HG02623 (cell line): Measurements from ENCODE around the gene C2CD2.
A peak's percentile ranks its signal among the peaks of the same experiment; 100 is the strongest.

ENCODE experiments used
- ATAC-seq: cut with Tn5 transposase; IDR thresholded peaks from one replicate; pipeline ENCODE4 v1.9.1; 2021; ENCODE audit warnings: moderate library complexity; ENCODE audit not compliant: unreplicated experiment

The C2CD2 gene

DNA sequence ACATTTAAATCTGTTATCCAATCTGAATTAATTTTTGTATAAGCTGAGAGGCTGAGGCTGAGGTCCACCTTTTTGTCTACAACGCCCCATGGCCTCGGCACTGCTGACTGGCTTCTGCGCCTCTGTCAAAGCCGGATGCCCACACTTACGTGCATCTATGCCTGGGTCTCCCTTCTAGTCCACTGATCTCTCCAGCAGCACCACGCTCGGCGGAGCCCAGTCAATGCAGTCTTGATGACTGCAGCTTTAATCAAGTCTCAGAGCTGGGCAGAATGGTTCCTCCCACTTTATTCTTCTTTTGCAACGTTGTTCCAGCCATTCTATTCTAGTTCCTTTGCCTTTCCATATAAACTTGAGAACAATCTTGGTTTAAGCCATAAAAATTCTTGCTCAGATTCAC, 84.0 kb downstream of the C2CD2 start:
- no peak for ATAC-seq

- peak; percentile 51 for ATAC-seq
Observed at GRCh38 chr21:41868062-41868710, 85.6 kb downstream of the C2CD2 start.

- ATAC-seq, result no peak
Observed at GRCh38 chr21:41867313-41867712, 86.5 kb downstream of the C2CD2 start.

DNA sequence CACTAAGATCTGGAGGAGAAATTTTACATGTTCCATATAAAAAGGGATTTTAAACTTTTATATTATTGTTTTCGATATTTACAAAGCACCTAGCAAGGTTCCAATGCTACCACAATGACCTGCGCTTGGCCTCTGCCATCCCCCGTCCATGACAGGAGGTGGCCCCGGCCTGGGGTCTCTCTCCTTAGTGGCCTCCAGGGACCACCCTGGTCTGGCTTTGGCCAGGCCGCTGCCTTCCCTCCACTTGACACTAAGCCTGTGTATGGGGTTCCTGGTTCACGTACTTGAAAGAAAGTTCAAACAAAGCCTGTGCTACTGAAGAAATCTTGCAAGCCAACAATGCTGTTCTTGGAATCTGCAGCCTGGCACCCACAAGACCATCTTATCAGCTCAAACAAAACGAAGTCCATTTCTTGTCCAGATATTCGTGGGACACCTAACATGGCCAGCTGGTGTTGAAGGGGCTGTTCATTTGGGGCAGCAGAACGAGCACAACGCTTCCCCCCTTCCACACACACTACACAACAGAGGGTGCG, 87.5 kb downstream of the C2CD2 start:
- no peak for ATAC-seq

- peak; percentile 54 for ATAC-seq
Observed at GRCh38 chr21:41865002-41865777, 88.6 kb downstream of the C2CD2 start.

GRCh38 chr21:41864311-41865001, 89.4 kb downstream of the C2CD2 start:
- no peak for ATAC-seq

GRCh38 chr21:41863439-41863740, 90.4 kb downstream of the C2CD2 start:
- ATAC-seq, result no peak

DNA sequence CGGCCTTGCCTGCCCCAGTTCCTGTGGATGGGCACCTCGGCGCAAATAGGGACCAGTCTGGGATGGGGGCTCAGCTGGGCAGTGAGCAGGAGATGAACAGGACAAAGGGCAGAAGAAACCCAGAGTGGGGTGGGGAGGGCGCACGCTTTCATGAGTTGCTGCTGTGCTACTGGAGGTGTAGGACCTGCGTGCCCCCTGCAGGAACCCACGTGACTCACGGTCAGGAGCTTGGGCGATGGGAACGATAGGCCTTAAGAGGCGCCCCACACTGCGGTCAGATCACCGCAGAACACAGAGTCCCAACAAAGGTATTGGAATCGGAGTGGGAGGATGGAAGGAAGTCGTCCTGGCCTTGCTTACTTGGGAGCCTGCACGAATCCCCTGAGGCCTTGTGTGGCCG, 91.8 kb downstream of the C2CD2 start:
- ATAC-seq, result no peak

GRCh38 chr21:41861255-41861654, 92.6 kb downstream of the C2CD2 start:
- ATAC-seq, result no peak

DNA sequence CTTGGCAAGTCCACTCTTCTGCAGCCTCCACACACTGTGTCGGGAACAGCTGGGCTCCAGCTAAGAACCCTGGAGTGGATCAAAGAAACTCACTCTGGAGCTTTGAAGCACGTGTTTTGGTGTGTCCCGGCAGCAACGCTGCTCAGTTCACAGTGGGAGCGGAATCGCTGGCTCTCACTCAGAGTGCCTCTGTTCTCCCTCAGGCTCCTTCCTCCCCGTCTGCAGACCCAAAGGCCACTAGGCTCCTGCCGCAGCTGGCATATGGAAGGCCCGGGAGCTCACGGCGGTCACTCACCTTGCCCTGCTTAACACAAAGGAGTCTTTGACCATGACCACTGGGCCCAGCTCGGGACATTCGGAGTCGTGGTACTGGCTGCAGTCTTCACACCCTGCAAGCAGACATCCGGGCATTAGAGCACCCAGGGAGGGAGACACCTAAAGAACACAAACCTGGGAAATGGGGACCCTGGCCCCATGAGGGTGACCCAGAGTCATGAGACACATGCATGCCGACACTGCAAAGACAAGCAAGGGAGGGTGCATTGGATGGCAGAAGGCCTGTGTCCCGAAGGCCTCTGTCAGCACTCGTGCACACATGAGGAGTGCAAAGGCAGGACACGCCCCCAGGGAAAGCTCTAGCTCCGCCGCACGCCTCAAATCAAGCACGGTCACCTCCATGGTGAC, 94.4 kb downstream of the C2CD2 start:
- no peak for ATAC-seq

GRCh38 chr21:41858466-41859296, 95.1 kb downstream of the C2CD2 start:
- ATAC-seq, result no peak

GRCh38 chr21:41857771-41858300, 96.0 kb downstream of the C2CD2 start:
- no peak for ATAC-seq

DNA sequence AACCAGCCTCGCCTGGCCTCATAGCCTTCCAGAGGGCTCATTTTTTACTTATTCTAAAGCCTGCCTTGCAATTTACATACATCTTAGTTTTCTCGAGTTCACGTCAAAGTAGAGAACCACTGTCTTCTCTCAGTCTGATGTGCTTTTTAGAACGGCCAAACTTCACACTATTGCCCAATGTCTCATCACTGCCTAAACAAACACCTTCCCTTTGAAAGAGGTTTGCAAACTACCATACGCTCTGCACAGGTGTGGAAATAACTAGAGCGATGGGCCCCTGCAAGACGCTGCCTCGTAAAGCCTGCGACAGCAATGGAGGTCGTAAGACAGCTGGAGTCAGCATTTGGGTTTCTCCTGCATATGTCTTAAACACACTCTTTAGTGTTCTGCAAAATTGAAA, 97.2 kb downstream of the C2CD2 start:
- no peak for ATAC-seq

GRCh38 chr21:41854426-41854995, 99.3 kb downstream of the C2CD2 start:
- no peak for ATAC-seq

DNA sequence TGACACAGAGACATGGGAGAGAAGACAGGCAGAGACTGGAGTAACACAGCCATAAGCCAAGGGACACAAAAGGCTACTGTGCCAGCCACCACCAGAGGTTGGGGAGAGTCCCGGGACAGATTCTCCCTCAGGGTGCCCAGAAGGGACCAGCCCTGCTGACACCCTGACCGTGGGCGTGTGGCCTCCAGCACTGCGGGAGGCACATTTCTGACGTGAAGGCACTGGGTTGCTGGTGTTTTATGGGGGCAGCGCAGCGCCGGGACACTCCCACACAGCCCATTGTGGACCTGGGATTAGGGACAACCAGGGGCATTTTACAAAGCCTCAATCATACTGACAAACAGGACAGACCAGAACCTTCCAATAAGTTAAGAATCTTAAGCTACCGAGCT, 100.9 kb downstream of the C2CD2 start:
- no peak for ATAC-seq

GRCh38 chr21:41852151-41852928, 101.5 kb downstream of the C2CD2 start:
- no peak for ATAC-seq

GRCh38 chr21:41851090-41851790, 102.6 kb downstream of the C2CD2 start:
- ATAC-seq, result no peak

- ATAC-seq, result no peak
Observed at GRCh38 chr21:41850085-41850484, 103.7 kb downstream of the C2CD2 start.
